NB4 (cell line): ENCODE results near the gene FURIN.

Experiments
- MYC ChIP-seq: IDR thresholded peaks from 2 replicates; pipeline ENCODE4 v1.6.1; 2011; ENCODE audit warnings: low read depth, low read length
- POLR2A ChIP-seq: IDR thresholded peaks from 2 replicates; pipeline ENCODE4 v1.6.1; 2011; ENCODE audit warnings: mild to moderate bottlenecking; ENCODE audit not compliant: insufficient read length; ENCODE audit errors: extremely low read depth
- TF ChIP-seq, protein P1 (sequence below): IDR thresholded peaks from one replicate; pipeline ENCODE4 v1.5.1; 2012; ENCODE audit warnings: low read depth, low read length
- TF ChIP-seq, protein P2 (sequence below): IDR thresholded peaks from 2 replicates; pipeline ENCODE4 v1.6.1; 2011; ENCODE audit warnings: low read depth, low read length

DNA sequence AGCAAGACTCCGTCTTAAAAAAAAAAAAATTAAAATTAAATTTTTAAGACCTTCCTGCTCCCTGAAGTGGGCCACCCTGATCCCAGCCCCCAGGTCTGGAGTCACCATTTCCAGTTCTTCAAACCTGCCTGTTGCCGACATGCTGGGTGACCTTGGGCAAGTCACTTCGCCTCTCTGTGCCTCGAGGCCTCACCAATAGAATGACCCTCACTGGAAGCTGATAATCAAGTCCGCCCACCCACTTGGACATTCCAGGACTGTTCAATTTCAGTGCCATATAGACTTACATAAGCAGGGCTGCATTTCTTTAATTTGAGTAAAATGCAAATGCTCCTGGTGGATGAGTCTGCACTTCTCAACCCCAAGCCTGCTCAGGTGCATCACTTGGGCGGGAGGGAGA lies 39.3 kb upstream of the FURIN start:
- TF ChIP-seq, protein P1, sequence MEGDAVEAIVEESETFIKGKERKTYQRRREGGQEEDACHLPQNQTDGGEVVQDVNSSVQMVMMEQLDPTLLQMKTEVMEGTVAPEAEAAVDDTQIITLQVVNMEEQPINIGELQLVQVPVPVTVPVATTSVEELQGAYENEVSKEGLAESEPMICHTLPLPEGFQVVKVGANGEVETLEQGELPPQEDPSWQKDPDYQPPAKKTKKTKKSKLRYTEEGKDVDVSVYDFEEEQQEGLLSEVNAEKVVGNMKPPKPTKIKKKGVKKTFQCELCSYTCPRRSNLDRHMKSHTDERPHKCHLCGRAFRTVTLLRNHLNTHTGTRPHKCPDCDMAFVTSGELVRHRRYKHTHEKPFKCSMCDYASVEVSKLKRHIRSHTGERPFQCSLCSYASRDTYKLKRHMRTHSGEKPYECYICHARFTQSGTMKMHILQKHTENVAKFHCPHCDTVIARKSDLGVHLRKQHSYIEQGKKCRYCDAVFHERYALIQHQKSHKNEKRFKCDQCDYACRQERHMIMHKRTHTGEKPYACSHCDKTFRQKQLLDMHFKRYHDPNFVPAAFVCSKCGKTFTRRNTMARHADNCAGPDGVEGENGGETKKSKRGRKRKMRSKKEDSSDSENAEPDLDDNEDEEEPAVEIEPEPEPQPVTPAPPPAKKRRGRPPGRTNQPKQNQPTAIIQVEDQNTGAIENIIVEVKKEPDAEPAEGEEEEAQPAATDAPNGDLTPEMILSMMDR, result no peak
- TF ChIP-seq POLR2A, result no peak
- no peak for TF ChIP-seq MYC
- TF ChIP-seq, protein P2, sequence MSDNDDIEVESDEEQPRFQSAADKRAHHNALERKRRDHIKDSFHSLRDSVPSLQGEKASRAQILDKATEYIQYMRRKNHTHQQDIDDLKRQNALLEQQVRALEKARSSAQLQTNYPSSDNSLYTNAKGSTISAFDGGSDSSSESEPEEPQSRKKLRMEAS, result no peak
